Measurements from ENCODE around the gene TTC7B.

The TTC7B gene

DNA sequence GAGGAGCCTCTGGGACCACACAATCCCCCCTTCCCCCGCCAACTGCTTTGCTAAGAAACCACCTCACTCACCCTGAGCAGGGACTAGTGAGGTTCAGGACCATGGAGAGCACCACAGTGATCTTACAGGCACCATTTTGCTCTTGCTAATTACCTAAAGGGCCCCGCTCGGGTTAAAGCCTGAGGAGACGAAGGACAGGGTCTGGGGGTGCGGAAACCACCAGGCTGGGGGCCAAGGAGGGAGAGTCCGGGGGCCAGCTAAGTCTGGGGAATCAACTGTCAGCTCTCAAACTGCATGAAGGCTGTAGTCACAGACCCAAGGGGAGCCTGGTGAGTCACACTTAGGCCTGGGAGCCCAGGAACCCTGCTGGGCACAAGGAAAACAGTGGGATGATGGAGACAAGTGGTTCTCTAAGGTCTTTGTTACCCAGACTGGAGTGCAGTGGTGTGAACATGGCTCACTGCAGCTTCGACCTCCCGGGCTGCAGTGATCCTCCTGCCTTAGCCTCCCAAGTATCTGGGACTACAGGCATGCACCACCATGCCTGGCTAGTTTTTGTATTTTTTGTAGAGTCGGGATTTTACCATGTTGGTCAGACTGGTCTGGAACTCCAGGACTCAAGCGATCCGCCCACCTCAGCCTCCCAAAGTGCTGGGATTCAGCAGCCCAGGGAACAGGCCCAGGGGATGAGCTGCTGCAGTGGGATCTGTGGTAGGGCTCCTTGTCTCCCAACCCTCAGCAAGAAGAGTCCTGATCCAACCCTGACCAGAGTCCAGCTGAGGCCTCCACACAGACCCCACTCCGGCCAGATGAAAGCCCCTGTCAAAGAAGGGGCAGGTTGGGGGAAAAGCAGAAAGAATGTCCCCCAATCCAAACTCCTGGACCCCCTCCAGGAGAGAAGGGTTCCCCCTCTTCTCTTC, 320.6 kb downstream of the TTC7B start:
- TF ChIP-seq, protein P1, sequence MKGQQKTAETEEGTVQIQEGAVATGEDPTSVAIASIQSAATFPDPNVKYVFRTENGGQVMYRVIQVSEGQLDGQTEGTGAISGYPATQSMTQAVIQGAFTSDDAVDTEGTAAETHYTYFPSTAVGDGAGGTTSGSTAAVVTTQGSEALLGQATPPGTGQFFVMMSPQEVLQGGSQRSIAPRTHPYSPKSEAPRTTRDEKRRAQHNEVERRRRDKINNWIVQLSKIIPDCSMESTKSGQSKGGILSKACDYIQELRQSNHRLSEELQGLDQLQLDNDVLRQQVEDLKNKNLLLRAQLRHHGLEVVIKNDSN (IDR thresholded peaks at IDR 0.05), result no peak
- no peak for TF ChIP-seq FOXM1 (IDR thresholded peaks at IDR 0.05; ENCODE audit: borderline replicate concordance, low read depth)
- TF ChIP-seq EGR1 (IDR thresholded peaks at IDR 0.05), result no peak
- no peak for TF ChIP-seq TCF12 (IDR thresholded peaks at IDR 0.05; ENCODE audit: low read depth)
- TF ChIP-seq TAF1 (IDR thresholded peaks at IDR 0.05; ENCODE audit: low read depth), result no peak
- TF ChIP-seq EP300 (IDR thresholded peaks at IDR 0.05; ENCODE audit: borderline replicate concordance), result peak; percentile 22; the same call in 1 of the 2 replicates
- TF ChIP-seq TEAD4 (IDR thresholded peaks at IDR 0.05), result no peak
- no peak for TF ChIP-seq CEBPB (IDR thresholded peaks at IDR 0.05)
- TF ChIP-seq NFIC (IDR thresholded peaks at IDR 0.05), result no peak
- TF ChIP-seq ZBTB7A (IDR thresholded peaks at IDR 0.05; ENCODE audit: low read depth), result no peak
- TF ChIP-seq, protein P2, sequence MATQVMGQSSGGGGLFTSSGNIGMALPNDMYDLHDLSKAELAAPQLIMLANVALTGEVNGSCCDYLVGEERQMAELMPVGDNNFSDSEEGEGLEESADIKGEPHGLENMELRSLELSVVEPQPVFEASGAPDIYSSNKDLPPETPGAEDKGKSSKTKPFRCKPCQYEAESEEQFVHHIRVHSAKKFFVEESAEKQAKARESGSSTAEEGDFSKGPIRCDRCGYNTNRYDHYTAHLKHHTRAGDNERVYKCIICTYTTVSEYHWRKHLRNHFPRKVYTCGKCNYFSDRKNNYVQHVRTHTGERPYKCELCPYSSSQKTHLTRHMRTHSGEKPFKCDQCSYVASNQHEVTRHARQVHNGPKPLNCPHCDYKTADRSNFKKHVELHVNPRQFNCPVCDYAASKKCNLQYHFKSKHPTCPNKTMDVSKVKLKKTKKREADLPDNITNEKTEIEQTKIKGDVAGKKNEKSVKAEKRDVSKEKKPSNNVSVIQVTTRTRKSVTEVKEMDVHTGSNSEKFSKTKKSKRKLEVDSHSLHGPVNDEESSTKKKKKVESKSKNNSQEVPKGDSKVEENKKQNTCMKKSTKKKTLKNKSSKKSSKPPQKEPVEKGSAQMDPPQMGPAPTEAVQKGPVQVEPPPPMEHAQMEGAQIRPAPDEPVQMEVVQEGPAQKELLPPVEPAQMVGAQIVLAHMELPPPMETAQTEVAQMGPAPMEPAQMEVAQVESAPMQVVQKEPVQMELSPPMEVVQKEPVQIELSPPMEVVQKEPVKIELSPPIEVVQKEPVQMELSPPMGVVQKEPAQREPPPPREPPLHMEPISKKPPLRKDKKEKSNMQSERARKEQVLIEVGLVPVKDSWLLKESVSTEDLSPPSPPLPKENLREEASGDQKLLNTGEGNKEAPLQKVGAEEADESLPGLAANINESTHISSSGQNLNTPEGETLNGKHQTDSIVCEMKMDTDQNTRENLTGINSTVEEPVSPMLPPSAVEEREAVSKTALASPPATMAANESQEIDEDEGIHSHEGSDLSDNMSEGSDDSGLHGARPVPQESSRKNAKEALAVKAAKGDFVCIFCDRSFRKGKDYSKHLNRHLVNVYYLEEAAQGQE (IDR thresholded peaks at IDR 0.05; ENCODE audit: low read depth), result peak; percentile 96
- TF ChIP-seq, protein P3, sequence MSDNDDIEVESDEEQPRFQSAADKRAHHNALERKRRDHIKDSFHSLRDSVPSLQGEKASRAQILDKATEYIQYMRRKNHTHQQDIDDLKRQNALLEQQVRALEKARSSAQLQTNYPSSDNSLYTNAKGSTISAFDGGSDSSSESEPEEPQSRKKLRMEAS (IDR thresholded peaks at IDR 0.05), result no peak
- peak; percentile 89 for TF ChIP-seq YY1 (IDR thresholded peaks at IDR 0.05; ENCODE audit: low read depth)
- no peak for TF ChIP-seq RAD21 (IDR thresholded peaks at IDR 0.05; ENCODE audit: low read depth)
- TF ChIP-seq CREB1 (IDR thresholded peaks at IDR 0.05; ENCODE audit: low read depth), result no peak

- TF ChIP-seq, protein P2 (IDR thresholded peaks at IDR 0.05; ENCODE audit: low read depth), result no peak
- TF ChIP-seq TAF1 (IDR thresholded peaks at IDR 0.05; ENCODE audit: low read depth), result no peak
- no peak for TF ChIP-seq CEBPB (IDR thresholded peaks at IDR 0.05)
- TF ChIP-seq TCF12 (IDR thresholded peaks at IDR 0.05; ENCODE audit: low read depth), result no peak
- TF ChIP-seq FOXM1 (IDR thresholded peaks at IDR 0.05; ENCODE audit: borderline replicate concordance, low read depth), result no peak
- no peak for TF ChIP-seq YY1 (IDR thresholded peaks at IDR 0.05; ENCODE audit: low read depth)
- no peak for TF ChIP-seq EGR1 (IDR thresholded peaks at IDR 0.05)
- TF ChIP-seq CREB1 (IDR thresholded peaks at IDR 0.05; ENCODE audit: low read depth), result no peak
- TF ChIP-seq EP300 (IDR thresholded peaks at IDR 0.05; ENCODE audit: borderline replicate concordance), result no peak
- TF ChIP-seq, protein P3 (IDR thresholded peaks at IDR 0.05), result no peak
- TF ChIP-seq NFIC (IDR thresholded peaks at IDR 0.05), result no peak
- no peak for TF ChIP-seq RAD21 (IDR thresholded peaks at IDR 0.05; ENCODE audit: low read depth)
These were observed 324.2 kb downstream of the TTC7B start for GRCh38 chr14:90491911-90492531.

DNA sequence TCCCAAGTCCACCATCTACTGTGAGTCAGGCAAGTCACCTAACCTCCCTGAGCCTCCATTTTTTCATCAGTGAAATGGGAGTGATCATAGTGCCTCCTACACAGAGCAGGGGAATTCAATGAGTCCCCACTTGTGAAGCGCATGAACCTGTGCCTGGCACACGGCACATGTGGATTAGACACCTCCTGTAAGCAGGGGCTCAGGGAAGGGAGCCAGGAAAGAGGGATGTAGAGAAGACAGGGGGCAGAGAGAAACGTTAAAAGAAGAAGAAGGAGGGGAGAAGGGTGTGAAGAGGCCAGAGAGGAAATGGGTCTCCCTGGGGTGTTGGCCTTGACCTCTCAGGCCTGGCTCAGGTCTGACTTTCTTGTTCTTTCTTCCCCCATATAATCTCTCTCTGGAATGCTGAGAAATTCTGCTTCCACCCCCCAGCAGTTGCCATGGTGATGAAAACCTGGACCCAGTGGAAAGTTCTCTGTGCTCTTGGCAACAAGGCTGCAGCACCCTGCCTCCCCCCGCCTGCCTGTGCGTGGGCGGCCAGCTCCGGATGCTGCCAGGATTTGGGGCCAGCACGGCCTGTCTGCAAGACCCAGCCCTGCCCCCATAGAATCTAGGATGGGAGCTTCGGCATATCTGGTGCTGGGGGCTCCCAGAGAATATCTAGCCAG, 324.9 kb downstream of the TTC7B start:
- TF ChIP-seq FOXM1 (IDR thresholded peaks at IDR 0.05; ENCODE audit: borderline replicate concordance, low read depth), result no peak
- TF ChIP-seq NFIC (IDR thresholded peaks at IDR 0.05), result peak; percentile 50
- no peak for TF ChIP-seq CEBPB (IDR thresholded peaks at IDR 0.05)
- peak; percentile 100 for TF ChIP-seq EGR1 (IDR thresholded peaks at IDR 0.05)

DNA sequence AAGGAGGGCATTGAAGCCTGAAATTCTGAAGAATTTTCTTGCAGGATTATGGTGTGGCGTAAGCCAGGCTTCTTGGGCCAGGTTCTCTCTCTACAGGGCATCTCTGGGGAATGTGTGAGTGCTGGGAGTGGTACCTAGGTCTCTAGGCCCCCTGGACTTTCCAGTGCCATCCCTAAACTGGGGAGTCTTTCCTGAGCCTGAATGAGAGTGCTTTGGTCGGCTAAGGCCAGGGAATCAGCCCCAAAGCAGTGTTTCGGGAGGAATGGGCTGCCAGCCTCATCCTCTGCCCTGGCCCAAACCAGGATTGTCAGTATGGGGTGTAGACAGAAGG, 325.5 kb downstream of the TTC7B start:
- TF ChIP-seq EP300 (IDR thresholded peaks at IDR 0.05; ENCODE audit: borderline replicate concordance) (no peak), FOXM1 (IDR thresholded peaks at IDR 0.05; ENCODE audit: borderline replicate concordance, low read depth) (no peak), RAD21 (IDR thresholded peaks at IDR 0.05; ENCODE audit: low read depth) (no peak), EGR1 (IDR thresholded peaks at IDR 0.05) (no peak), TAF1 (IDR thresholded peaks at IDR 0.05; ENCODE audit: low read depth) (no peak), TEAD4 (IDR thresholded peaks at IDR 0.05) (no peak), TCF12 (IDR thresholded peaks at IDR 0.05; ENCODE audit: low read depth) (no peak), CREB1 (IDR thresholded peaks at IDR 0.05; ENCODE audit: low read depth) (no peak), YY1 (IDR thresholded peaks at IDR 0.05; ENCODE audit: low read depth) (no peak)
- TF ChIP-seq, protein P2 (IDR thresholded peaks at IDR 0.05; ENCODE audit: low read depth), result no peak
- TF ChIP-seq, protein P3 (IDR thresholded peaks at IDR 0.05), result no peak
